ENCODE results near the gene DCLK1. TPM values are rescaled to one million over a fixed set of nuclear protein-coding genes. Genes with fewer than 3 reads are reported as not detected.

DCLK1 gene
- total RNA-seq, 1 experiment from 2014 or later = 0.10 TPM

DNA sequence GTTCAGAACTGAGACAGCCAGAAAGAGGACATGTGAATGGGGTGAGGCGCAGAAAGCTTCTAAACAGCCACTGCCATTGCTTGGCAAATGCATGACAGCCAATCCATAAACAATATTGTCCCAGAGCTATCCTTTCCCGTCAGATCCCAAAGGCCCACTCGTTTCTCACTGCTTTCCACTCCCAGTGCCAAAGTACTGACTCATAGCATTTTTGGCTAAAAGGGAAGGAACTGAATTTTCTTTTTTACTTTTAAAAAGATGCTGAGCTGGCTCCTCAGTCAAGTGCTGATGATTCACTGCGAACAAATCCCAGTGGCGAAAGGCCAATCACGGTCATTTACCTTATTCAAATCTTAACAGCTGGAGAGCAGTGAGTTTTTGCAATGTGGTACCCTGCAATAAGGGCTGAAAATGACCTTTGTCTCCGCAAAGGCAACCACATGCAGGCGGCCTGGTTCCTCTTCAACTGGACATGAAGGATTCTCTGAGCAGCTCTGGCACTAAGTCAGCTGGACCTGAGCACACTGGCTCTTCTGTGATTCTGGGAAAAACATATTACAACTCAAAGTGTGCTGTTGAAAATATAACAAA, 151.7 kb downstream of the DCLK1 start:
- H2AFZ ChIP-seq (ENCODE audit: low read depth, low read length, poor library complexity, severe bottlenecking) = no peak overlapping the region
- BruUV-seq (replicated peaks) = no TSS peak
- no peaks in the 10 kb centered on the region for H3K79me2 ChIP-seq (ENCODE audit: insufficient read depth, low read length)
- H3K36me3 ChIP-seq (ENCODE audit: control insufficient read depth in 1 of 2, insufficient read depth in 2 of 2, low read length in 2 of 2) = no peaks in the 10 kb centered on the region
- intact Hi-C loops (cut with micrococcal nuclease) = loop anchor here (2.0 to 5.0 kb wide), 4 partner anchors 303 to 1089 kb away; no protein-coding TSS in a partner anchor
- no peak overlapping the region for H3K9ac ChIP-seq (ENCODE audit: low read length)
- ChIA-PET POLR2A (no interaction called here), CTCF (interaction anchor here (2.2 to 4.2 kb wide), 2 partner anchors 296 to 756 kb away, joined by 10 to 26 read pairs; no protein-coding TSS in a partner anchor), RAD21 (ENCODE audit: low non-redundant PET in 1 of 2, low total read pairs in 2 of 2, uncharacterized antibody in 2 of 2, unreplicated experiment in 2 of 2) (no interaction called here)
- no peak overlapping the region for H3K4me2 ChIP-seq (ENCODE audit: low read length)
- no peak for ATAC-seq
- H3K9me2 ChIP-seq (ENCODE audit: insufficient read depth) = no peaks in the 10 kb centered on the region
- H3K4me1 ChIP-seq (ENCODE audit: control insufficient read depth in 1 of 2, insufficient read depth in 2 of 2, low read length in 2 of 2) = no peaks in the 10 kb centered on the region
- H4K20me1 ChIP-seq (ENCODE audit: insufficient read depth) = no peaks in the 10 kb centered on the region
- no peaks in the 10 kb centered on the region for H3K27me3 ChIP-seq (ENCODE audit: insufficient read depth, low read length)
- no peak for DNase-seq (ENCODE audit: low read depth, low spot score)
- no peak overlapping the region for H3K27ac ChIP-seq (ENCODE audit: low read depth, low read length)
- TF ChIP-seq TCF7L2 (IDR thresholded peaks at IDR 0.05; ENCODE audit: borderline replicate concordance, extremely low read depth, insufficient read depth, insufficient read length) (no peak), SP1 (IDR thresholded peaks at IDR 0.05; ENCODE audit: low read depth) (no peak), EZH2phosphoT487 (IDR thresholded peaks at IDR 0.05; ENCODE audit: borderline replicate concordance) (no peak), ZFX (IDR thresholded peaks at IDR 0.05) (no peak), FOSL1 (IDR thresholded peaks at IDR 0.05; ENCODE audit: low read depth) (no peak), POLR2A (IDR thresholded peaks at IDR 0.05; ENCODE audit: borderline replicate concordance, extremely low read depth, insufficient read depth, insufficient read length) (no peak), ZNF274 (IDR thresholded peaks at IDR 0.05; ENCODE audit: low read depth, low read length) (no peak)
- TF ChIP-seq, protein P1, sequence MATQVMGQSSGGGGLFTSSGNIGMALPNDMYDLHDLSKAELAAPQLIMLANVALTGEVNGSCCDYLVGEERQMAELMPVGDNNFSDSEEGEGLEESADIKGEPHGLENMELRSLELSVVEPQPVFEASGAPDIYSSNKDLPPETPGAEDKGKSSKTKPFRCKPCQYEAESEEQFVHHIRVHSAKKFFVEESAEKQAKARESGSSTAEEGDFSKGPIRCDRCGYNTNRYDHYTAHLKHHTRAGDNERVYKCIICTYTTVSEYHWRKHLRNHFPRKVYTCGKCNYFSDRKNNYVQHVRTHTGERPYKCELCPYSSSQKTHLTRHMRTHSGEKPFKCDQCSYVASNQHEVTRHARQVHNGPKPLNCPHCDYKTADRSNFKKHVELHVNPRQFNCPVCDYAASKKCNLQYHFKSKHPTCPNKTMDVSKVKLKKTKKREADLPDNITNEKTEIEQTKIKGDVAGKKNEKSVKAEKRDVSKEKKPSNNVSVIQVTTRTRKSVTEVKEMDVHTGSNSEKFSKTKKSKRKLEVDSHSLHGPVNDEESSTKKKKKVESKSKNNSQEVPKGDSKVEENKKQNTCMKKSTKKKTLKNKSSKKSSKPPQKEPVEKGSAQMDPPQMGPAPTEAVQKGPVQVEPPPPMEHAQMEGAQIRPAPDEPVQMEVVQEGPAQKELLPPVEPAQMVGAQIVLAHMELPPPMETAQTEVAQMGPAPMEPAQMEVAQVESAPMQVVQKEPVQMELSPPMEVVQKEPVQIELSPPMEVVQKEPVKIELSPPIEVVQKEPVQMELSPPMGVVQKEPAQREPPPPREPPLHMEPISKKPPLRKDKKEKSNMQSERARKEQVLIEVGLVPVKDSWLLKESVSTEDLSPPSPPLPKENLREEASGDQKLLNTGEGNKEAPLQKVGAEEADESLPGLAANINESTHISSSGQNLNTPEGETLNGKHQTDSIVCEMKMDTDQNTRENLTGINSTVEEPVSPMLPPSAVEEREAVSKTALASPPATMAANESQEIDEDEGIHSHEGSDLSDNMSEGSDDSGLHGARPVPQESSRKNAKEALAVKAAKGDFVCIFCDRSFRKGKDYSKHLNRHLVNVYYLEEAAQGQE (IDR thresholded peaks at IDR 0.05; ENCODE audit: low read depth) = no peak
- TF ChIP-seq, protein P2, sequence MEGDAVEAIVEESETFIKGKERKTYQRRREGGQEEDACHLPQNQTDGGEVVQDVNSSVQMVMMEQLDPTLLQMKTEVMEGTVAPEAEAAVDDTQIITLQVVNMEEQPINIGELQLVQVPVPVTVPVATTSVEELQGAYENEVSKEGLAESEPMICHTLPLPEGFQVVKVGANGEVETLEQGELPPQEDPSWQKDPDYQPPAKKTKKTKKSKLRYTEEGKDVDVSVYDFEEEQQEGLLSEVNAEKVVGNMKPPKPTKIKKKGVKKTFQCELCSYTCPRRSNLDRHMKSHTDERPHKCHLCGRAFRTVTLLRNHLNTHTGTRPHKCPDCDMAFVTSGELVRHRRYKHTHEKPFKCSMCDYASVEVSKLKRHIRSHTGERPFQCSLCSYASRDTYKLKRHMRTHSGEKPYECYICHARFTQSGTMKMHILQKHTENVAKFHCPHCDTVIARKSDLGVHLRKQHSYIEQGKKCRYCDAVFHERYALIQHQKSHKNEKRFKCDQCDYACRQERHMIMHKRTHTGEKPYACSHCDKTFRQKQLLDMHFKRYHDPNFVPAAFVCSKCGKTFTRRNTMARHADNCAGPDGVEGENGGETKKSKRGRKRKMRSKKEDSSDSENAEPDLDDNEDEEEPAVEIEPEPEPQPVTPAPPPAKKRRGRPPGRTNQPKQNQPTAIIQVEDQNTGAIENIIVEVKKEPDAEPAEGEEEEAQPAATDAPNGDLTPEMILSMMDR (IDR thresholded peaks at IDR 0.05 in 2 of 3, conservative IDR thresholded peaks at IDR 0.05 in 1 of 3; ENCODE audit: borderline replicate concordance in 1 of 3, insufficient read depth in 1 of 3, low read depth in 2 of 3, low read length in 2 of 3) = no peak
- TF ChIP-seq, protein P3, sequence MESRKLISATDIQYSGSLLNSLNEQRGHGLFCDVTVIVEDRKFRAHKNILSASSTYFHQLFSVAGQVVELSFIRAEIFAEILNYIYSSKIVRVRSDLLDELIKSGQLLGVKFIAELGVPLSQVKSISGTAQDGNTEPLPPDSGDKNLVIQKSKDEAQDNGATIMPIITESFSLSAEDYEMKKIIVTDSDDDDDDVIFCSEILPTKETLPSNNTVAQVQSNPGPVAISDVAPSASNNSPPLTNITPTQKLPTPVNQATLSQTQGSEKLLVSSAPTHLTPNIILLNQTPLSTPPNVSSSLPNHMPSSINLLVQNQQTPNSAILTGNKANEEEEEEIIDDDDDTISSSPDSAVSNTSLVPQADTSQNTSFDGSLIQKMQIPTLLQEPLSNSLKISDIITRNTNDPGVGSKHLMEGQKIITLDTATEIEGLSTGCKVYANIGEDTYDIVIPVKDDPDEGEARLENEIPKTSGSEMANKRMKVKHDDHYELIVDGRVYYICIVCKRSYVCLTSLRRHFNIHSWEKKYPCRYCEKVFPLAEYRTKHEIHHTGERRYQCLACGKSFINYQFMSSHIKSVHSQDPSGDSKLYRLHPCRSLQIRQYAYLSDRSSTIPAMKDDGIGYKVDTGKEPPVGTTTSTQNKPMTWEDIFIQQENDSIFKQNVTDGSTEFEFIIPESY (IDR thresholded peaks at IDR 0.05; ENCODE audit: extremely low read depth, insufficient replicate concordance, low read length) = no peak
- H3K4me3 ChIP-seq (replicated peaks in 1 of 2; ENCODE audit: low read depth in 1 of 2, low read length in 2 of 2) = no peak overlapping the region
- no peaks in the 10 kb centered on the region for H3K9me3 ChIP-seq (ENCODE audit: control insufficient read depth in 1 of 2, insufficient read depth in 1 of 2, low read depth in 1 of 2, low read length in 2 of 2)
